ENCODE results near the gene TCF12.
"Not testable (repeated sequence)": the region's sequence is repeated elsewhere in the genome, so short reads cannot be mapped to it uniquely, and the experiment has no call there.

The TCF12 gene

DNA sequence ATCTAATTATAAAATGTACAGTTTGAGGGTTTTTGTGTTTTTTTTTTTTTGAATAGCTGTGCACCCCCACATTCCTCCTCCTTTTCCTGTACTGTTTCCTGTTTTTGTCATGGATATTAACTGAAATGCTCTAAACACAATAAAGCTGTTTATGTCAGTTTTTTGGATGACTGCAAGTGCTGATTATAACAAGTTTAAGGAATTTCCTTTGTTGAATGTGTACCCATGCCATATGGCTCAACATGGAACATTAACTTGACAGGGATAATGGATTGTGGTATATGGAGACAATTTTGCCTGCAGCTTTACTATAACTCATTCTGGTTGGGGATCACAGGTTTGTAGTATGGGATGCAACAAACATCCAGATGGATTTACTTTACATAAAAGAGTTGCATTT is 216.4 kb downstream of the TCF12 start:
- DNase-seq (ENCODE audit: low read depth, low spot score): no peak

DNA sequence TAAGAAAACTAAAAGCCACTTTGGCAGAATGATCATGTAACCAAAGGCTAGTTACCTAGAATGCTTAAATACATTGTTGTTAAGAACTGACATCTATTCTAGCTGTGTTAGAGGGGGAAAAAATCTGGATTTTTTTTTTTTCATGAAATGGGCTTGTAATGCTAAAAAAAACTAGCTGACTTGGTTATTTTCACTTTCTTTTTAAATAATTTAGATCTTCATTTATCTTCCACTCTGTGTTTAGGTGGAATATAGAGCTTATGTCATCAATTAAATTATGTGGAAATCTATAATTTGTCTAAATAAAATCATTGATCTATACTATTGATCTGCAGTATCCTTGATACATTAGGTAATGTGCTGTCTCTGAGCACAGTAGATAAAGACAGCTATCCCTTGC is 217.4 kb downstream of the TCF12 start:
- DNase-seq (ENCODE audit: low read depth, low spot score): no peak

DNA sequence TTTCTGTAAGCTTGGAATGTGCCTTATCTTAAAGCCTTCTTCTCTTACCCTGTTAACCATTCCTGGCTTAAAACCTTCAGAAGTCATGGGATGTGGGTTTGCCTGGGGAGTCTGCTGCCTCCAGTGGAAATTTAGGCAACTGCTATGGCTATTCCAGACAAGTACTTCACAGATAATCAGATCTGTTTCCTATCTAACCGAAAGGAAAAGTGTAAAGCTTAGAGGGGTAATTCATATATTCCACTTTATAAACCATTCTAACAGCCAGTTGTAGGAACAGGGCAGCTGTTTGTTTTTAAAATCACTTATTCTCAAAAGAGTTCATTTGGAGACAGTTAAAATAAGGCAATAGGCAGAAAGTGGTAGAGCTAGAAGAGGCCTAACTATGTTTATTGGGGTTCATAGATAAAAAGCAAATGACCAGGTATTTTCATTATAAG is 219.9 kb downstream of the TCF12 start:
- no peak for DNase-seq (ENCODE audit: low read depth, low spot score)

DNA sequence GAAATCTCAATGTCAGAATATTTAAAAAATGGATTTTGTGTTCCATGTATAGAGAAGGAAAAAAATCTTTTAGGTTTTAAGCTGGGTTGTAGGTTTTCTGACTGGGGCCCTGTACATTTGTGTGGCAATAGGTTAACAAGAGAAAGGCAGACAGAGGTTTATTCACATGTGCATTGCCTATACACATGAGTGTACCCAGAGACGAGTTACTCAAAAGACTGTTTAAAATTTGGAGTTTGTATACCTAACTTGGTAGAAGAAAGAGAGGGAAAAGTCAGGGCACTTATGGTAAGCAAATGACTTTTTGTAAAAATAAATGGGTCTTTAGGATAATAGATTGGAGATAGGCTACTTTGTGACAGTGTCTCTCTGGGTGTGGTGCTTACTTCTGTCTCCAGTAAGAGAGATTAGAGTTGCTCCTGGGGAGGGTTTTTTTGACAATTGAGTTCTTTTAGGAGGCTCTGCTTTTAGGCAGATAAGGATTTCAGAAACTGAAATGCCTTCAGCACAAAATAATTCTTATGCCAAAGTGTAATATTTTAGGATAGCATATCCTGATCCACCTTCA is 225.2 kb downstream of the TCF12 start:
- no peak for DNase-seq (ENCODE audit: low read depth, low spot score)

DNA sequence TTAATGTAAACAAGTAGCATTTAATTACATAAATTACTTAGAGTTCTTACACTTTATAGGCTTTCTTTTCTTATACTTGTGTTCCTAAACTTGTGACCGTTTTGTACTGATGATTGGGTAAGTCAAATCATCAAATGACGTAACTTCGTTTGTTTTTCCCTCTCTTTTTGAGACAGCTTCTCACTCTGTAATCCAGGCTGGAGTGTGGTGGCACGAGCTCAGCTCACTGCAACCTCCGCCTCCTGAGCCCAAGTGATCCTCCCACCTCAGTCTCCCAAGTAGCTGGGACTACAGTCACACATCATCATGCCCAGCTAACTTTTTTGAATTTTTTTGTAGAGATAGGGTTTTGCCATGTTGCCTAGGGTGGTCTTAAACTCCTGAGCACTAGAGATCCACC is 226.0 kb downstream of the TCF12 start:
- DNase-seq (ENCODE audit: low read depth, low spot score): no peak

DNA sequence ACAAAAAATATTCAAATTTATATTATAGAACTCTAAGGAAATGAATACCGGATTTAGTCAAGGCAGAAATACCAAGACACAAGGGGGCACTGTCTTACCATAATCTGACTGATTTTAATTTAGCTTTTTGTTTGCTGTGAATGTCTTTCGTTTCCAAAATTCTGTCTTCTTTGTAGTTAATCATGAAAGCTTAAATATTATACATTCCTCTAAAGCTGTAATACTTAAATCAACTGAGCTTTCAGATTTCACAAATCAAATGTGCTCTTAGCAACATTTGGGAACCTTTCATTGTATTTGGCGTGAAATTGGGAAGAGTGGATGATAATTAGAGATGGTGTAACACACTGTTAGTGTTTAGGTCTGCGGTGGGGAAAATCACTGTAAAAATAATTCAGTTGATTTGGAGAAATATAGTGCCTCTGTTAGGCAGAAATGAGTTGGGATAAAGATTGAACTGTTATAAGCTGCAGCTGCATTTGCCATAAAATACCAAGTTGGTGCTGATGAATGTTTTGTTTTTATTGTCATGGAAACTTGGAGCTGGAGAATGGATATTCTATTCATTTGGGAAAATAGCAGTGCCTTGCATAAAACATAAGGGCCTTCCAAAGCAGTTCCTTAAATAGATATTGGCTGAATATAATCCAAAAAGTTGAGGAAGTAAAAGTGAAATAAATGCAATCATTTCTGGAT is 228.2 kb downstream of the TCF12 start:
- DNase-seq (ENCODE audit: low read depth, low spot score): no peak

DNA sequence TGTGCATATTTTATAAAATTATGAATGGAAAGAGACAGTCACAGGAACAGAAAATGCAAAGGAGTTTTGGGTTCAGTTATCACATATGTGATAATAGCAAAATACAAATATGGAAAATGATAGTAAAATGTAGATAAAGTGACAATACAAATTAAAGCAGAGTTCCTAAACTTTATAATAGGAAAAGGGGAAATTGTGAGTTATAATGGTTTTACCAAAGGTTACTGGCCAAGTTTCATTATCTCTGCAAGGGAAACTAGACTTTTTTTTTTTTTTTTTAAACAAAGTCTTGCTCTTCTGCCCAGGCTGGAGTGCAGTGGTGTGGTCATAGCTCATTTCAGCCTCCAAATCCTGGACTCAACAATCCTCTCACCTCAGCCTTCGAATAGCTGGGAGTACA is 229.2 kb downstream of the TCF12 start:
- no peak for DNase-seq (ENCODE audit: low read depth, low spot score)

DNA sequence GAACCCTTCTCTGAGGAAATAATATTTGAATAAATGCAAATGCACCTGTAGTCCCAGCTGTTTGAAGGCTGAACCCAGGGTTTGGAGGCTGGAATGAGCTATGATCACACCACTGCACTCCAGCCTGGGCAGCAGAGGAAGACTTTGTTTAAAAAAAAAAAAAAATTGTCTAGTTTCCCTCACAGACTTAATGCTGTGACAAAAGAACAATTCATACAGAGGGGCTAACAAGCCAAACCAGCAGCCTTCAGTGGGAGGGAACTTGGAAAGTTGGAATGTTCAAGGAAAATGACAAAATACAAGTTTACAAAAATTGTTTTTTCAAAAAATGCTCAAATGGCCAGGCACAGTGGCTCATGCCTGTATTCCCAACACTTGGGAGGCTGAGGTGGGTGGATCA is 229.8 kb downstream of the TCF12 start:
- DNase-seq (ENCODE audit: low read depth, low spot score): no peak

DNA sequence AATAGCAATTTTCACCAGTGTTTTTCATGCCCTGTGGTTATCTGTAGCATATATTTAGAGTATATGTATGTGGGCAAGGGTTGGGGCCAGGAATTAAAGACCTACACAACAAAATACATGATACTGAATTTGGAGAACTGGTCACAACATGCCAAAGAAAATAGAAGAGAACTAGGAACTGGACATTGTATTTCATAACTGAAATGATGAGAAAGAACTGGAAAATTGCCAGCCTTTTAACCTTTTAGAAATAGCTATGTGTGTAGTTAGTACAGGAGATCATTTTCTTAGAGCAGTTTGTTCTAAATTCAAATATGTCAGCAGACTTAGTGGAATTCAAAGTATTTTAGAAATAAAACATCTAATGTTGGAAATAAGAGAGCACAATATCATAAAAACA is 230.8 kb downstream of the TCF12 start:
- peak; percentile 31 for DNase-seq (ENCODE audit: low read depth, low spot score)

DNA sequence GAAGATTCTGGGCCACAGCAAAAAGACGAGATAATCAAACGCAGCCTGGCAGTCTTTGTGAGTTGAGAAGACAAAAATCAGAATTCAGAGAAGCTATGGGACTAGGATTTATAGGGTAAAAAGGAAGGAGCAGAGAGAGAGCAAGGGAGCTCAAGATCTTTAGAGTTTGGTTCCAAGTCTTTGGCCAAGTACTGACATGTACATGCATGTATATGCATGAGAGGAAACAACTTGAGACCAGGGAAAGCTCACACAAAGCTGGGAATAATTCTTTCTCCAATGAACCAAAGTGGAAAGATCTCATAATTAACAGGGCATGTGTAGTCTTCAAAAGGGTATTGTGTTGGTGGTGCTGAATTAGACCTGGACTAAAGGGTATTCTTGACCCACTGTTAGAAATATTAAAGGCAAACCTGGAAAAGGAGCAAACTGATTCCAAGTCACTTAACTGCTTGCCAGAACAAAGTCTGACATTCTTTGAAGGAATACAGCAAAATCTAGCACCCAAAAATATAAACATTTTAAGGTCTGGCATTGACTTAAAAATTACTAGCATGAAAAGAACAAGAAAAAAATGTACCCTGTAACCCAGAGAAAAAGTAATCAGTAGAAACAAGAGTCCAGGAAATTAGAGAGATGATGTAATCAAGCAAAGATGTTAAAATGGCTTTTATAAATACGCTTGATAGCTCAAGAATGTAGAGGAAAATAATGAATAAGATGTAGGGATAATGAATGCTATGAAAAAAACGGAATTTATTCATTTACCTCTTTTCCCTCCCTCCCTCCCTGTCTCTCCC is 231.8 kb downstream of the TCF12 start:
- no peak for DNase-seq (ENCODE audit: low read depth, low spot score)

DNA sequence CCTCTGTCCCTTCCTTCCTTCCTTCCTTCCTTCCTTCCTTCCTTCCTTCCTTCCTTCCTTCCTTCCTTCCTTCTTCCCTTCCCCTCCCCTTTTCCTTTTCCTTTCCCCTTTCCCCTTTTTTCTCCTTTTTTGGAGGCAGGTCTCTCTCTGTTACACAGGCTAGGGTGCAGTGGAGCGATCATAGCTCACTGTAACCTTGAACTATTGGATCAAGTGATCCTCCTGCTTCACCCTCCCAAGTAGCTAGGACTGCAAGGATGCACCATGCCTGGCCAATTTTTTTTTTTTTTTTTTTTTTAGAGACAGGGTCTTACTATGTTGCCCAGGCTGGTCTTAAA is 232.4 kb downstream of the TCF12 start:
- DNase-seq (ENCODE audit: low read depth, low spot score): not testable (repeated sequence)

DNA sequence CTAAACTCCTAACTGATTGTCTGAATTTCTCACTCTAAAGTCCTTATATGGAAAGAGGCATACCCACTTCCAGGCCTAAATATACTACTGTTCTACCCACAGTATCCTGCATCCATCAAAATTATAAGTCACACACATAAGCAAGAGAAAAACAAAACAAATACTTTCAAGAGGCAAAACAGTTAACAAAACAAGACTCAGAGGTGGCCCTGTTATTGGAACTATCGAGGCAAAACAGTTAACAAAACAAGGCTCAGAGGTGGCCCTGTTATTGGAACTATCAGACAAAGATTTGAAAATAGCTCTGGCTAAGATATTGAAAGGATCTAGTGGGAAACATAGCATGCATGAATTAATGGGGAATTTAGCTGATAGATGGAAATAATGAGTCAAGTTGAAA is 233.7 kb downstream of the TCF12 start:
- DNase-seq (ENCODE audit: low read depth, low spot score): no peak

DNA sequence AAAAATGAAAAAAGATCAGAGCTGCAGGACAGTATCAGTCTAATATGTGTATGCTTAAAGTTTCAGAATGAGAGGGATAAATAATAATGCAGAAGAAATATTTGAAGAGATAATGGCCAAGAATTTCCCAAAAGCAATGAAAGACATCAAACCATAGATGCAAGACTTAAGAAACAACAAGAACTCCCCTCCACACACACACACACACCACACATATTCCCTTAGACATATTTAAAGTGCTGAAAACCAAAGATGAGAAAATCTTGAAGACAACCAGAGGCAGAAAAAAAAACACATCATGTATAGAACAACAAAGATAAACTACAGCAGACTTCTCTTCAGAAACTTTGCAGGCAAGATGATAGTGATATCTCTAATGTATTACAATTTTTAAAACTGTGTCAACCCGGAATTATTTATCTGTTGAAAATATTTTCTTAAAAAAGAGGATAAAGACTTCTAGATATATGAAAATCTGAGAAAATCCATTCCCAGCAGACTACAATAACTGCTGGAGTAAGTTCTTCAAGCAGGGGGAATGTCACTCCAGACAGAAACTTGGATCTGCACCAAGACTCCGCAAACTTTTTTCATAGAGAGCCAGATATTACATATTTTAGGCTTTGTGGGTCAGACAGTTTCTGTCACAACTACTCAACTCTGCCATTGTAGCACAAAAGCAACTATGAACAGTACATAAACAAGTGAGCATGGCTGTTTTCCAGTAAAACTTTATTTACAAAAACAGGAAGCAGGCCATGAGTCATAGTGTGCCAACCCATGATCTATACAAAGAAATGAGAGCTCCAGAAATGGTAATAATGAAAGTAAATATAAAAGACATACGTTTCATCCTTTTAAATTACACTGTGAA is 234.5 kb downstream of the TCF12 start:
- no peak for DNase-seq (ENCODE audit: low read depth, low spot score)

DNA sequence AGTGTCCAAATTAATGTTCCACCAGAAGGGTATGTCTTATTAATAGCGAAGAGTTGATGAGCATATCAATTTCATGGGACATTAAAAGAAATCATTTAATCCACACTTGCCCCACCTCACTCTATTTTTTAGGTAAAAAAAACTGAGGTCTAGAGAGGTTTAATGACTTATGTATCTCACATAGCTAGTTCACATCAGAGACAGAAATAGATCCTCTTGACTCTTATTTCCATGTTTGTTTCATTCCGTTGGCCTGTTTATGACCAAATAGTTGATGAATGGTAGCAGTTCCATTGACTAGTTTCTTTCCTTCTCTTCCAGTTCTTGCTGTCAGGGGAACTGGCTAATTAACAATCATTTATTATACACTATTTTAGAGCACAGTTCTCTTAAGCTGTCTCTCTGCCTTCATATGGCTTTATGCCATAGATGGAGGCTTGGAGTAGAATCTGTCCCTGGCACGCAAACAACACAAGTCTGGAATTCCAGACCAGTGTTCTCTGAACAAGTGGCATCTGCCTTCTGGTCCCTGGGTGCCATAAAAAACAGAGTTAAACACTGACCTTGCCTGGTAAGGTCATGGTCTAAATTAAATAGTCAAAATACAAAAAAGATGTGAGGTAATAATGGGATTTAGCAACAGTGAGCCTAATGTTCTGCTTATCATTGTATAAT is 237.9 kb downstream of the TCF12 start:
- DNase-seq (ENCODE audit: low read depth, low spot score): no peak

DNA sequence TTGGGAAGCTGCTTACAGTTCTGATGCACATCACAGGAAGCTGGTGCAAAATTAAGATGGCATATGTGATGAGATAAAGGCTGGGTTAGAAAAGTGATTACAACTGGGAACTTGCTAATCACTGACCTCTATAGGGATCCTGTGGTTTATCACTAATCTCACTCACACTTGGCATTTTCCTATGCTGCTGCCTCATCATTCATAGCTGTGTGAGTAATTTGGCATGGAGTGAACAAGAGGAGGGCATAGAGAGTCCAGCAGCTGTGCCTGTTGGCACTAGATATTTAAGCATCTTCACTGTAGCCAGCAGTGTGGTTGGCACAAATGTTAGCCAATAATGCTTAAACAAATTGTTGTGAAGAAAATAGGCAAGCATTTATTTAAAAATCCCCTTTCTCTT is 240.1 kb downstream of the TCF12 start:
- DNase-seq (ENCODE audit: low read depth, low spot score): no peak

DNA sequence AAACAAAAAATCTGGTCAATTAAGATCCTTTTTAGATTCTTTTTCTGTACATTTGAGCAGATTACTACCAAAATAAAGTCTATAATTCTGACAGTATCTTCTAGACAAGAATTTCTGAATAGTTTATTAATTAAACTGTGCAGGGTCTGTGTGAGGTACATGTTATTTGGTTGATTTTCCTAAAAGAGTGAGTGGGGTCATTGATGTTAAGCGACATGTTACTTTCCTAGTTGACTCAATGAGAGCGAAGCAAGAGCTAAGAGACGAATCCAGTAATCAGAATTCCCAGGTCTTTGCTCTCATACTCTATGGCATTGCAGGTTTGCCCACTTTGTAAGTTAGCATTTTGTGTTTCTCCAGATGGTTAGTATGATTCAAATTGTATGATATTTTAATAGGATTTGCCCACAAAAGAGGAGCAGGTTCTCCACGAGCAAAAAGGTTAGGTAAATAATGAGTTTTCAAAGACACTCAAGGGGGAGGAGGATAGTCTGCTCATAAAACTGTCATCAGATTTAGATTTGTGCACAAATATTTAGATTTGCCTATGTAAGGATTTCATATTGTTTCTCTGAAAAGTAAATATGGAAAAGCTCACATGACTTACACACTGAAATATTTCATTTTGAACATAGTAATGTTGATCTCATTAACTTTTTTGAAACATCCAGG is 240.7 kb downstream of the TCF12 start:
- no peak for DNase-seq (ENCODE audit: low read depth, low spot score)

DNA sequence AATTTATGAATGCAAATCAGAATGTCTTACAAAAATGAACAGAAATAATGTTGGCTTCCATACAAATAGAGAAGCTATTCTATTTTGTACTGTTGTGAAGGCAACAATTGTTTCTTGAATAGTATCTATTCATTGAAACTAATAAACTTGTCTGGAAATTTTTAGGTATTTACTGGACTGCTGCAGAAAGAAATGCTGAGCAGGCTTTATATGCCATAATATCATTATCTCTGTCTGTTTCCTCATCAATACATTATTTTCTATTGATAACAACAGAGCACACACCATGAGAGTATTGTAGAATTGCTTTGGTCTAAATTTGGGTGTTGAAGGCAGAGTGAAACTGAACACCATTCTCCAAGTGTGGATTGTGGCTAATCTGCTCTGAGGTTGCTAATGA is 241.3 kb downstream of the TCF12 start:
- DNase-seq (ENCODE audit: low read depth, low spot score): no peak

DNA sequence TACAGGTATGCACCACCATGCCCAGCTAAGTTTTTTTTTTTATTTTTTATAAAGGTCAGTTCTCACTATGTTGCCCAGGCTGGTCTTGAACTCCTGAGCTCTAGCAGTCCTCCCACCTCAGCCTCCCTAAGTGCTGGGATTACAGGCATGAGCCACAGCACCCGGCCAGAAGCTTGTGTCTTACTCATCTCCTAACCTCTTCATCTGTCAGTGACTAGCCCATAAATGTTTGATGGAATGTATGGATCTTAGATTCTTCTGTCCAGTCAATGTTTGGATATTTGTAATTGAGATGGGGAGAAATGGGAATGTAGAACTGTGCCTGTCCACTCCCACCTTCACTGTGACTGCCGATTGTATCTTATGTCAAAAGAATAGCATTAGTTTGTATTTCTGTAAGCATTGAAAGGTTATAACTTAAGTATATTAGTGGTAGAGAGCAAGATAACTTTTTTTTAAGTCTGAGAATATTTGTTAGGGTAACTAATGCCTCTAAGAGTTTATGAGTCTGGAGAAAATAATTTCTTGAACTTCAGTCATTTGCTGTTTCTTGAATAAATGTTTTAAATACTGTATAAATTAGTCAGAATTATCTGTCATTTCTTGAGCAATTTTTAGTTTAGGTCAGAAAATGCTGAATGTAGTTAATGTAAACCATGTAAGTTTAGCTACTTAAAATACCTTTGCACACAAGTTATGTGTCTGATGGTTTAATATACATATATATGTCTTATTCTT is 242.5 kb downstream of the TCF12 start:
- no peak for DNase-seq (ENCODE audit: low read depth, low spot score)

DNA sequence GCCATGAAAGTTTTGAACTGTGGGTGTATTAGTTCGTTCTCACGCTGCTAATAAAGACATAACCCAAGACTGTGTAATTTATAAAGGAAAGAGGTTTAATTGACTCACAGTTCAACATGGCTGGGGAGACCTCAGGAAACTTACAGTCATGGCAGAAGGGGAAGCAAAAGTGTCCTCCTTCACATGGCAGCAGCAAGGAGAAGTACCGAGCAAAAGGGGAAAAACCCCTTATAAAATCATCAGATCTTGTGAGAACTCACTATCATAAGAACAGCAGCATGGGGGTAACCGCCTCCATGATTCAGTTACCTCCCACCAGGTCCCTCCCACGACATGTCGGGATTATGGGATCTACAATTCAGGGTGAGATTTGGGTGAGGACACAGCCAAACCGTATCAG is 245.8 kb downstream of the TCF12 start:
- DNase-seq (ENCODE audit: low read depth, low spot score): not testable (repeated sequence)

DNA sequence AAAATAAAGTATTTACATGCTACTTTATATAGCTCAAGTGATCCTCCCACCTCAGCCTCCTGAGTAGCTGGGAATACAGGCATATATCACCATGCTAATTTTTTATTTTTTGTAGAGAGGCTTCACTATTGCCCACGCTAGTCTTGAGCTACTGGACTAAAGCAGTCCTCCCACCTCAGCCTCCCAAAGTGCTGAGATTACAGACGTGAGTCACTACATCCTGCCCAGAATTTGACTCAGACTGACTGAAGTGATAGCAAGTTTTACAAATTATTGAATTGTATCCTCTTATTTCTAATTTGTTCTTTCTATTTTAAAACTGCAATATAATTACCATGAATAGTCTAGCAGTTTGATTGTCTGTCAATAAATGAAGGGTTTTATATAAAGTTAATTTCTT is 247.5 kb downstream of the TCF12 start:
- DNase-seq (ENCODE audit: low read depth, low spot score): no peak
